KMS-11 (cell line): ENCODE results near the gene CRACR2A.

Experiments used
- H2AFZ ChIP-seq: fragments of 200-600 bp; sonication (generic); 2 replicates; pipeline ENCODE4 v1.6.1; 2016; ENCODE audit warnings: antibody characterized with exemption, mixed run types, low read depth
- H3K27ac ChIP-seq: fragments of 200-600 bp; sonication (generic); 2 replicates; pipeline ENCODE4 v1.6.1; 2016; ENCODE audit warnings: mild to moderate bottlenecking, mixed run types
- H3K27me3 ChIP-seq: fragments of 200-600 bp; sonication (generic); 2 replicates; pipeline ENCODE4 v1.6.1; 2017; ENCODE audit warnings: mild to moderate bottlenecking, low read depth, mixed run types, moderate library complexity; ENCODE audit not compliant: insufficient read depth
- H3K36me3 ChIP-seq: fragments of 200-600 bp; sonication (generic); 2 replicates; pipeline ENCODE4 v1.6.1; 2017; ENCODE audit warnings: mild to moderate bottlenecking, mixed run types; ENCODE audit not compliant: insufficient read depth
- H3K4me1 ChIP-seq: fragments of 200-600 bp; sonication (generic); 2 replicates; pipeline ENCODE4 v1.6.1; 2016; ENCODE audit warnings: mild to moderate bottlenecking, low read depth, mixed run types; ENCODE audit not compliant: poor library complexity, severe bottlenecking
- H3K4me2 ChIP-seq: fragments of 200-600 bp; sonication (generic); 2 replicates; pipeline ENCODE4 v1.7.0; 2016; ENCODE audit warnings: mild to moderate bottlenecking, mixed run types
- H3K4me3 ChIP-seq: fragments of 200-600 bp; sonication (generic); IDR thresholded peaks from 2 replicates; pipeline ENCODE4 v1.6.1; 2017; ENCODE audit warnings: low read depth, low read length, mixed read lengths; ENCODE audit not compliant: insufficient read depth
- H3K79me2 ChIP-seq: fragments of 200-600 bp; sonication (generic); 2 replicates; pipeline ENCODE4 v1.6.1; 2016; ENCODE audit warnings: low read depth, mixed run types; ENCODE audit not compliant: insufficient read depth
- H3K9ac ChIP-seq: fragments of 200-600 bp; sonication (generic); 2 replicates; pipeline ENCODE4 v1.6.1; 2016; ENCODE audit warnings: mild to moderate bottlenecking, mixed run types
- H4K20me1 ChIP-seq: fragments of 200-600 bp; sonication (generic); 2 replicates; pipeline ENCODE4 v1.6.1; 2016; ENCODE audit warnings: mild to moderate bottlenecking, mixed run types; ENCODE audit not compliant: insufficient read depth
- CTCF ChIP-seq: fragments of 200-600 bp; sonication (generic); conservative IDR thresholded peaks from 2 replicates; pipeline ENCODE4 v1.6.1; 2017; ENCODE audit warnings: low read depth, mild to moderate bottlenecking, antibody characterized with exemption, low read length, moderate library complexity, mixed read lengths

Gene CRACR2A

GRCh38 chr12:3681595-3682061, 71.3 kb downstream of the CRACR2A start:
- Histone ChIP-seq H4K20me1 (no peaks in the 10 kb centered on the region), H3K9ac (no peak overlapping the region), H3K4me2 (no peak overlapping the region), H3K4me3 (no peak overlapping the region), H3K27me3 (no peaks in the 10 kb centered on the region), H2AFZ (no peak overlapping the region), H3K4me1 (no peaks in the 10 kb centered on the region), H3K27ac (no peak overlapping the region), H3K36me3 (no peaks in the 10 kb centered on the region), H3K79me2 (no peaks in the 10 kb centered on the region)
- TF ChIP-seq CTCF = no peak

- no peak overlapping the region for H3K9ac ChIP-seq
- H3K27ac ChIP-seq = no peak overlapping the region
- TF ChIP-seq CTCF = no peak
- H4K20me1 ChIP-seq = no peaks in the 10 kb centered on the region
- no peak overlapping the region for H2AFZ ChIP-seq
- H3K4me2 ChIP-seq = no peak overlapping the region
- no peaks in the 10 kb centered on the region for H3K79me2 ChIP-seq
- no peaks in the 10 kb centered on the region for H3K27me3 ChIP-seq
- no peak overlapping the region for H3K4me3 ChIP-seq
- H3K4me1 ChIP-seq = no peaks in the 10 kb centered on the region
- no peaks in the 10 kb centered on the region for H3K36me3 ChIP-seq
Observed at GRCh38 chr12:3680919-3681594, 71.9 kb downstream of the CRACR2A start.

- Histone ChIP-seq H3K4me1 (no peaks in the 10 kb centered on the region), H3K27ac (no peak overlapping the region), H3K4me3 (no peak overlapping the region), H3K36me3 (no peaks in the 10 kb centered on the region), H4K20me1 (no peaks in the 10 kb centered on the region), H3K9ac (no peak overlapping the region), H3K4me2 (no peak overlapping the region), H3K79me2 (no peaks in the 10 kb centered on the region), H2AFZ (no peak overlapping the region), H3K27me3 (no peaks in the 10 kb centered on the region)
- TF ChIP-seq CTCF = no peak
Observed at GRCh38 chr12:3679831-3680230, 73.1 kb downstream of the CRACR2A start.

- no peak overlapping the region for H2AFZ ChIP-seq
- H3K27me3 ChIP-seq = no peaks in the 10 kb centered on the region
- H3K36me3 ChIP-seq = no peaks in the 10 kb centered on the region
- no peaks in the 10 kb centered on the region for H4K20me1 ChIP-seq
- H3K27ac ChIP-seq = no peak overlapping the region
- H3K9ac ChIP-seq = no peak overlapping the region
- no peaks in the 10 kb centered on the region for H3K79me2 ChIP-seq
- no peak overlapping the region for H3K4me3 ChIP-seq
- no peaks in the 10 kb centered on the region for H3K4me1 ChIP-seq
- no peak overlapping the region for H3K4me2 ChIP-seq
- TF ChIP-seq CTCF = no peak
Observed at GRCh38 chr12:3677609-3678008, 75.3 kb downstream of the CRACR2A start.
